NOMO-1 (cell line): ENCODE data around the gene SLC29A3.
"Not testable (repeated sequence)": the region's sequence is repeated elsewhere in the genome, so short reads cannot be mapped to it uniquely, and the experiment has no call there.

Experiments used
- DNase-seq, 2 experiments: peaks; one replicate each; lab custom pipeline; 2025; ENCODE audit not compliant: unreplicated experiment in 2 of 2; lab: John Stamatoyannopoulos, UW

The SLC29A3 gene

GRCh38 chr10:71319042-71319799 lies at the start of gene SLC29A3:
SLC29A3 (plus strand) TSS chr10:71319259; CDS start chr10:71319310, 51 bp downstream.
- peak; percentile 79 to 92 for DNase-seq

- DNase-seq: no peak
These were observed 49.5 kb upstream of the SLC29A3 start for GRCh38 chr10:71269301-71270288.

DNA sequence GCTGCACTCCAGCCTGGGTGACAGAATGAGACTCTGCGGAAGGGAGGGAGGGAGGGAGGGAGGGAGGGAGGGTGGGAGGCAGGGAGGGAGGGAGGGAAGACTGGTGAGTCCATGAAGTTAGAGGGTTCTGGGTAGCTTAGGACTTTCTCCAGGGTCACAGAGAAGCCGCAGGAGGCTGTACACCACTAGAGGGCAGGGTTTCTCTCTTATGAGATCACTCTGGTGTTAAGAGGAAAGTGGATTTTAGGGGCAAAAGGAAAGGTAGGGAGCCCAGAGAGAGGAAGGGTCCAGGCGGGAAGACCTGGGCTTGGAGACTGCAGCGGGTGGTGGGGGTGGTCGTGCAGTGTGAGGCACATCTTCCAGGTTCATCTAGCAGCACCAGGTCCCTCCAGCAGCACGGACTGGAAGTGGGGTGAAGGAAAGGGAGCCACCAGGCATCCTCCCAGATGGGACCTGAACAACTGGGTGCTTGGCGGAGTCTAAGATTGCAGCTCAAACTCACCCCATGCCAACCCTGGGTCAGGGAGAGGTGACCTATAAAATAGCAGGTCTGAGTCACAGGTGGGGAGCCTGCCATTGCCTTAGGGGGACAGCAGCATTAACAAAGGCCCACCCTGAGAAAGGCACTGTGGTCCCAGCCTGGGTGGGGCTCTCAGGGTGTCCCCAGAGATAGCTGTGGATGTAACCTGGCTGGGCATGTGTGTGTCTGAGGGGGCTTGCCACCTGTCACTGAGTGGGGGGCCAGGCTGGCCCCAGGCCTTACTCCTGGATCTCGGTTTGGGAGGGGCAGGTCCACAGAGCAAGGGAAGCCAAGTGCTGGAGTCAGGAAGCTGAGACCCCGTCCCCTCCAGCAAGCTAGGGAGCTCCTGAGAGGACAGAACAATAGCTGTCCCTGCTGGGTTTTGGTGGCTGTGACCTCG lies 48.5 kb upstream of the SLC29A3 start:
- peak; percentile 21 to 63 for DNase-seq

- DNase-seq: no peak
These were observed 47.4 kb upstream of the SLC29A3 start for GRCh38 chr10:71271662-71272055.

GRCh38 chr10:71272056-71272771 lies 46.8 kb upstream of the SLC29A3 start:
- no peak for DNase-seq

DNA sequence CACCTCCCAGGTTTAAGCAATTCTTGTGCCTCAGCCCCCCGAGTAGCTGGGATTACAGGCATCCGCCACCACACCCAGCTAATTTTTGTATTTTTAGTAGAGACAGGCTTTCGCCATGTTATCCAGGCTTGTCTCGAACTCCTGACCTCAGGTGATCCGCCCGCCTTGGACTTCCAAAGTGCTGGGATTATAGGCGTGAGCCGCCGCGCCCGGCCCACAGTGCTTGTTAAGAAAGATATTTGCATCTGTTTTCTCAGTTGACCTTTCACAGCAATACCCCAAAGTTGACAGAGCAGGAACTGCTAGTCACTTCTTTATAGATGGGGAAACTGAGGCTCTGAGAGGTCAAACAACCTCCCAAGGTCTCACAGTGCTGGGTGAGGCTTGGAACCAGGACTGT lies 46.1 kb upstream of the SLC29A3 start:
- not testable (repeated sequence) for DNase-seq

DNA sequence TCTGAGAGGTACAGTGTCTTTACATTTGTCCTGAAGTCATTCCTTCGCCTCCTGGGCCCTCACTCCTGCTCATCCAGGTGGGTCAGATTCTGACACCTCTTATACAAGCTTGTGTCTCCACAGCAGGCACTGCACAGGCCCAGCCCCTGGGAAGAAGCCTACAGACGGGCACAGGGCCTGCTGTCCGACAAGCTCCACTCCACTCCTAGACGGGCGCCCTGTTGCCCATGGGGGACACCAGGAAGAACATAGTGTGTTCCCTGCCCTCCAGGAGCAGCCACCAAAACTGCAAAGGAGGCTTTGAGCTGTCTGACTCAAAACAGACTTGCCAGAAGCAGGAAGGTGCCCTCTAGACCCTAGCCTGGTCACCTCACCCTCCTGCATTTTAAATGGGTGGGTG lies 45.6 kb upstream of the SLC29A3 start:
- no peak for DNase-seq

- peak in 1 of 2 experiments; percentile 6 for DNase-seq
These were observed 43.9 kb upstream of the SLC29A3 start for GRCh38 chr10:71274901-71275796.

- no peak for DNase-seq
These were observed 42.2 kb upstream of the SLC29A3 start for GRCh38 chr10:71276873-71277272.

GRCh38 chr10:71277914-71278665 lies 41.0 kb upstream of the SLC29A3 start:
- DNase-seq: no peak

DNA sequence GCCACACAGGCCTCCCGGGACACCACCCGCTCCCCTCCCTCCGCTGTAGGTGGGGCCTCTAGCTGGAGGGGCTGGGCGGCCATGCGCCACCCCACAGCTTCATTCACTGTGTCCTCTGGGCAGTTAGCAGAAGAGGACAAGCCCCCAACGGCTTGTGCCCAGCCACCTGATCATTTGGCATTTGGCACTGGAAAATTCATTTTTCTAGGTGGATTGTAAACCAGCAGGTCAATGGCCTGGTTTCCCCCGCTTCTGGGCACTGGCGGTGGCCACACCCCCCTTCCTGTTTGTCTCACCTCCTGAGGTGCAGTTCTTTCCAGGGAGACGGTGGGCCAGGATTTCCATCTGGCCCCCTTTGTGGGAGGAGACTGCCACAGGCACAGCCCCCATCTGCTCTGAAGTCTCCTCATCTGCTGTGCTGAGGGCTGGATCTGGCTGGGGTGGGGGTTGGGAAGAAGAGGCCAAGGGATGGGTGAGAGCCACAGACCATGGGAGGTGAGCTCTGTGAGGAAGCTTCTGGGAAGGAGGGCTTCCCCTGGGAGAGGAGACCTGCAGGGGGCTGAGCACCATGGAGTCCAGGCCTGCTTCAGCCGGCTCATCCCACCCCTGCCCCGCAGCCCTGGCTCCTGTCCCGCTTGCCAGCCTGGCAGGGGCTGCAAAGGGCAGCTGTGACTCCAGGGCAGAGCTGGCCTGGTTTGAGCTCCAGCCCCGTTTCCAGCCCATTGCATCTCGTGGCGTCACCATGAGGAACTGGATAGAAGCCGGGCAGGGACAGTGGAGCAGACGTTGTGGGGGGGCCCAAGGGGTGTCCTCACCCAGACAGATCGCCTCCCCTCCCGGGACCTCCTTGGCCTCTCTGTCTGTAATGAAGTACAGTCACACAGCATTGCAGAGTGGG lies 40.1 kb upstream of the SLC29A3 start:
- no peak for DNase-seq

- DNase-seq: no peak
These were observed 39.4 kb upstream of the SLC29A3 start for GRCh38 chr10:71279590-71280170.

- no peak for DNase-seq
These were observed 38.8 kb upstream of the SLC29A3 start for GRCh38 chr10:71280216-71280615.

- DNase-seq: no peak
These were observed 38.2 kb upstream of the SLC29A3 start for GRCh38 chr10:71280825-71281224.

- DNase-seq: no peak
These were observed 37.3 kb upstream of the SLC29A3 start for GRCh38 chr10:71281646-71282322.

DNA sequence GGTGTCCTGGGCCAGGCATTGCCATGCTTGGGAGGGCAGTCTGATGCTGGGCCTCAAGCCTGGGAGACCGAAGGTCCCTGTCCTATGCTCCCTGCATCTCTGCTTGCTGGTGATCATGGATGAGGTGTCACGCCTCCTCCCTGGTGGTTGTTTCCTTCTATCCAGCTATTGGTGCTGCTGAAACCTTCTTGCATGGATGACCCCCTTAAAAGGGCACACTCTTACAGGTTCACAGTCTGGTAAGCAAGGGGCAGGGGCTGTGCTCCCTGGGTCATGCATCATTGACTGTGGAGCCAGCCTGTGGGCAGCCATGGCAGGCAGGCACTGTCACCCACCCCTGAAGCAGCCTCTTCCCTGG lies 36.8 kb upstream of the SLC29A3 start:
- DNase-seq: no peak
